Neural progenitor cell (in vitro differentiated cells): ENCODE data around the gene SMYD3.

Source experiments
- EZH2 ChIP-seq: fragments of 200-600 bp; sonication (generic); IDR thresholded peaks from 2 replicates; pipeline ENCODE4 v1.6.1; 2017; ENCODE audit warnings: antibody characterized with exemption, mild to moderate bottlenecking, moderate library complexity
- TF ChIP-seq, protein P1 (sequence below): fragments of 200-600 bp; sonication (generic); IDR thresholded peaks from 2 replicates; pipeline ENCODE4 v1.5.1; 2017; ENCODE audit warnings: antibody characterized with exemption, mild to moderate bottlenecking

DNA sequence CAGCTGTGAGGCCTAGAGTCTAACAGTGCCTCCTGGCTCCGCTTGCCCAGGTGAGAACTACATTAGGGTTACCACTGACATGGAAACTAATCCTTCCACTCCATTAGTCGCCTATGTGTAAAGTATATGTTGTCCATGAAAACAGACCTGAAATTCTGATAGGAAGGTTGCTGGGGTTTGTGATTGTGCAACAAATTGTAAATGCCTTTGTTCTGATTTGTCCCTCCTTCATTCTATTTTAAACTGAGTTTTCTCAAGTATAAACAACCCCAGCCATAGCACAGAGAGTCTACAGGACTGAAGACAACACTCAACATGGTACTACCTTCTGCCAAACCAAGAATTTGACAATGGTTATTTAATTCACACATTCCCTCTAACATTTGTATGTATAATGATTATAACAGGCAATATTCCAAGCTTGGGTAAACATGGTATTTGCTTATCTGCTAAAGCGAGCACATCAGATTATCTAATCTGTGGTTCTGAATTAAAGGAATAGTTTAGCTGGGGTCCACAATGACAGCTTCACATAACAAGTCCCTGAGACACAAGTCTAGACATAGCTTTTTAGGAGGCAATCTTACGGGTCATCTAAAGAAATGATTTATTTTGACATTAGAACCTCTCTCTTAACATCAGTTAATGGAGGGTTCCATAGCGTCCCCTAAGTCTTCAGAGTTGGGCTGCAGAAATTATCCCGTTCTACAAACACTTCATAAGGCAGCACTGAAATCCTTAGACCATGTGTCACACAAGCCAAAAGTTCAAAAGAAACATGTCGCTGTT lies 633.0 kb downstream of the SMYD3 start:
- TF ChIP-seq, protein P1, sequence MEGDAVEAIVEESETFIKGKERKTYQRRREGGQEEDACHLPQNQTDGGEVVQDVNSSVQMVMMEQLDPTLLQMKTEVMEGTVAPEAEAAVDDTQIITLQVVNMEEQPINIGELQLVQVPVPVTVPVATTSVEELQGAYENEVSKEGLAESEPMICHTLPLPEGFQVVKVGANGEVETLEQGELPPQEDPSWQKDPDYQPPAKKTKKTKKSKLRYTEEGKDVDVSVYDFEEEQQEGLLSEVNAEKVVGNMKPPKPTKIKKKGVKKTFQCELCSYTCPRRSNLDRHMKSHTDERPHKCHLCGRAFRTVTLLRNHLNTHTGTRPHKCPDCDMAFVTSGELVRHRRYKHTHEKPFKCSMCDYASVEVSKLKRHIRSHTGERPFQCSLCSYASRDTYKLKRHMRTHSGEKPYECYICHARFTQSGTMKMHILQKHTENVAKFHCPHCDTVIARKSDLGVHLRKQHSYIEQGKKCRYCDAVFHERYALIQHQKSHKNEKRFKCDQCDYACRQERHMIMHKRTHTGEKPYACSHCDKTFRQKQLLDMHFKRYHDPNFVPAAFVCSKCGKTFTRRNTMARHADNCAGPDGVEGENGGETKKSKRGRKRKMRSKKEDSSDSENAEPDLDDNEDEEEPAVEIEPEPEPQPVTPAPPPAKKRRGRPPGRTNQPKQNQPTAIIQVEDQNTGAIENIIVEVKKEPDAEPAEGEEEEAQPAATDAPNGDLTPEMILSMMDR = no peak
- TF ChIP-seq EZH2 = no peak
